Hematopoietic multipotent progenitor cell treated with erythropoietin and hydrocortisone succinate and interleukin-3 and kit ligand, for 15 days (in vitro differentiated cells): ENCODE results near the gene CRADD.
"Not testable (repeated sequence)": the region's sequence is repeated elsewhere in the genome, so short reads cannot be mapped to it uniquely, and the experiment has no call there.

Experiments used
- DNase-seq: peaks from one replicate; pipeline ENCODE4 v3.0.0-alpha.2; 2015; ENCODE audit warnings: low spot score

CRADD gene

DNA sequence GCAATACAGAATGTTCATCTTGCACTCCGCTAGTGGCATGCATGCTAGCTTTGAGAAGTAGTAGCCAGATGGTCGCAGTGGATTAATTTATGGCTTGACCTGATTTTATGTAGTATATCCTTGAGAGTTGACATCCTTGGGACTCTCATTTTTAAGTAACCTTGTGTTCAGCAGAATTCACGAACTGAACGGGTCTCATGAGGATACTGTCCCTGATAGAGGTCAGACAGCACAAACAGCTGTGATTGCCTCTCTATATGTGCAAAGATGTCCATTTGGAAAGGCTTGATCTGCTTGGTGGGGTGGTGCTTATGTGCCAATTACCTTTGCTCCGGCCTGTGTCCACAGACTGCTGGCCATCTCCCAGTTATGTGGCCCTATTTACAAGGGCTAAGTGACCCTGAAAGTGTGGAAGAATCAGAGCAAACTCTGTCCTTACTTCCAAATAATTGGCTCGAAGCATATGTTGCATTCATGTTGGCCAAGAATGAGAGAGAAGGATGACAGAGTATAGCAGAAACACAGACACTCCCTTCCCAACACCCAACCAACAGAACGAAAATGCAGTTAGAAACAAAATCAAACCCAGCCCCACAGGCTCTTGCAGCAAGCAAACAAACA lies 167.1 kb downstream of the CRADD start:
- no peak for DNase-seq

DNA sequence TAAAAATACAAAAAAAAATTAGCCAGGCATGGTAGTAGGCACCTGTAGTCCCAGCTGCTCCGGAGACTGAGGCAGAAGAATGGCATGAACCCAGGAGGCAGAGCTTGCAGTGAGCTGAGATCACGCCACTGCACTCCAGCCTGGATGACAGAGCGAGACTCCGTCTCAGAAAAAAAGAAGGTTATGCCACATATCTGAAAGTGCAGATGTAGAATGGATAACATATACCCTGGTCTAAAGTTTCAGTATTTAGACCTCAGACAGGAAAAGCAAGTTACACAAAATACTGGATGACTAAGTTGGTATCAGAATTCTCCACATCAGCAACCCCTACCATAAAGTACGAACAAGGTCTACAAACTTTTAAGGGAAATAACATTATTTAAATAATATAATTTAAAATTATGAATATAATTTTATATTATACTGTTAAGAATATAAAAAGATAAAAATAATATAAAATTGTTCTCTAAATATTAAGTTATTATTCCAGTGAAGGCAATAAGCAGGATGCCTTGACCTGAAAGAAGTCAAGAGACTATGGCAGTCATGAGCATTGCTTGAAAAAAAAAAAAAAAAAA lies 169.9 kb downstream of the CRADD start:
- no peak for DNase-seq

DNA sequence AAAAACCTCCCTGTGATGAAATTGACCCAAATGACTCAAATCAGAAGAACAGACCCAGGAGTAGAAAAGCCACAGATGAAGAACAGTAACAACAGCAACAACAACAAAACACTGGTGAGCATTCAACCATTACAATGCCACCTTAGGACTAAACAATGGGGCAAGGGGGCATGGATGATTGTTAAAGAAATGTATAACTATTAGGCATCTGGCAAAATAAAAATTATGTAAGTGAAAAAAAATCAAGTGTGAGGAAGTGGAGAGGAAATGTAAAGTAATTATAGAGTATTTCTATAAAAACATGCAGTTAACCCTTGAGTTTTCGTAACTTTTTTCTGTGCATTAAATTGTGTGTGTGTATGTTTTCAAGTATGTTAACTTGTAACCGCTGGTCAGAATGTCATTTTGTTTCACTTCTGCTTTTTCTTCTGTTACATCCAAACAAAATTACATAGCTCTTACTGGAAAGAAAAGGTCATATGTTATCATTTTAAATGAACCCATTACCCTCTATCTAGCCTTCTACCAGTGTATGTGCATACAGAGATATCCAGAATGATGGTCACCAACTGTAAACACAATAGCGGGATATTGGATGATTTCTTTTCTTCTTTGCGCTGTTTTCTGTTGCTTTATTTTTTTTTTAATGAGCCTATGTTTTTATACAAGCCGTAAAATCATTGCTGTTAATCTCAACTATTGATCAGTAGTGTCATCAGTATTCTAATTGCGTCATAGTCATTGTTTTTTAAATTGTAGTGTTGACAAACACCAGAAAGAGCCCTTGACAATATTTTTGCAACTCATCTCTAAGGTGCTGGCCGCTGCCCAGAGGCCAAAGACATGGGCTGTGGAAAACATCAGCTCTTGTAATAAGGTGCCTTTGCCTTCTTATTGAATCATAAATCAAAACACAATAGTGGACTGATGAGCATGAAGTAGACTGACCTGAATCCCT lies 170.6 kb downstream of the CRADD start:
- no peak for DNase-seq

DNA sequence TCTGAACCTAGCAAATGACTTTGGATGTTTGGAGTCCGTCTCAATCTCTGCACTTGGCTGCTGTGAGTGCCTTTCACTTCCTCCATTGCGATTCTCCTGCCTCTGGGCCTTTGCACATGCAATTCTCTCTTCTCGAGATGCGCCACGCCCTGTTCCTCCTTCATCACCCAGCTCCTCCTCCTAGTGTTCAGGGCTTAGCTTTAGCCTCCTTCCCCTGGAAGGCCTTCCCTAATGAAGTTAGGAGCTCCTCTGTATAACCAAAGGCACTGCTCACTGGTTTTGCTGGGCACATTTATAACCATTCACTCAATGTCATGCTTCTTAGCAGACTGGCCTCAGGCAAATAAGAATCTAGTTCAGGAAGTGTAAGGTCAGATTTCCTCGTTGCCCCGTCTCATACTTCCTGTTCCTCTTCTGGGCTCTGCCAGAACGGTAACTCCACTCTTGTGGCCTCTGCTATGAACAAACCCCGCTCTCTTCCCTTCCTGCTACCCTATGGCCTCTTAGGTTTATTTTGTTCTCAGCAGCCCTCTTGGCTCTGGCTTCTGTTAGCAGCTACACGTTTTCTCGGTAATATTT lies 171.4 kb downstream of the CRADD start:
- DNase-seq, result no peak

DNA sequence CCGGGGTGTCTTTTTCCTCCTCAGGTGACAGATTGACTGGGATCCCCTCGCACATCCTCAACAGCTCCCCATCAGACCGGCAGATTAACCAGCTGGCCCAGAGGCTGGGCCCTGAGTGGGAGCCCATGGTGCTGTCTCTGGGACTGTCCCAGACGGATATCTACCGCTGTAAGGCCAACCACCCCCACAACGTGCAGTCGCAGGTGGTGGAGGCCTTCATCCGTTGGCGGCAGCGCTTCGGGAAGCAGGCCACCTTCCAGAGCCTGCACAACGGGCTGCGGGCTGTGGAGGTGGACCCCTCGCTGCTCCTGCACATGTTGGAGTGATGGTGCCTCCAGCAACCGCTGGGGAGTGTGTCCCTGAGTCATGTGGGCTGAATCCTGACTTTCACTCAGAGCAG lies 172.8 kb downstream of the CRADD start:
- DNase-seq, result no peak

DNA sequence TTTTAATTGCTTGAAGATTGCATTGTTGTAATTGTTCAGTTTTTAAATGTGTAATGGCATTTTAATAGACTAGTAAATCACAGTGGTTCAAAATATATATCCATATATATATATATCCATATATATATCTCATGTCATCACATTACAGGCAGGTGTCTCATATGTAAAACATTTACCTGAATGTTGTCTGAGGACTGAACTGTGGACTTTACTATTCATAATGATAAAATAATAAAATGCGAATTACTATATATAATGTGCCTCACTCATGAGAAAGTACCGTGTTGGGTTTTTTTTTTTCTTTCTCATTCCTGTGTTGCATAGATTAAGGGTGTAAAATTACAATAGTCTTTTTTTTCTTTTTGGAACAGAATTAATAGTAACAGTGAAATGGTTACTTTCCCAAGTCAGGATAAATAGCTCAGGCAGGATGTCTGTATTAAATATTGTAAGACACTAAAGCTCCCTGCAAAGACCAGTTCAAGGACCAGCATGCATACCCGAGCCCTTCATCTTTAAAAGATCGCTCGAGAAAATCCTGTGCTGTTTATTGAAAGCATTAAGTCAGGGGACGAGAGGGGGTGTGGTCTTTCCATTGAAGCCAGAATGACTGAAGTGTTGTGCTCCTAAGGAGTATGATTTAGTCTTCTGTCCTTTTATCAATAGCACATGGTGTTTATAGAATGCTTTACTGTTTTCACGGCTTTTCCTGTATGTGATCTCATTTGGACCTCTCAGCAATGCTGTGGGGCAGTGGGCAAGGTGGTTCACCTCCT lies 173.5 kb downstream of the CRADD start:
- no peak for DNase-seq

DNA sequence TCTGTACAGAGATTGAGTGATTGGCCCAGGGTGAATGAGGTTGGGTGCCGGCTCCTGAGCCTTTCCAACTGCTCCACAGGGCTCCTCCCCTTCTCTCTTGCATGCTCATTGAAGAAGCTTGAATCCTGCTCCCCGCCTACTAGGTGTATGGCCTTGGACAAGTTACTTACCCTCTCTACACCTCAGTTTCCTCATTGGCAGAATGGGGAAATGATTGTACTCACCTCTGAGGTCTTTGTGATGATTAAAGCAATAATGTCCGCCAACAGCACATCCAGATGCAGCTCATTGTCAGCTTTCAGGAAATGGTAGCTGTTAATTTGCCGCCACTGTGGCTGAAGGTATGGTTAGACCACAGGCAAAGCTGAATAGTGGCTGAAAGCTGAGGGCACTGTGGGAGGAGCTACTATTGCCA lies 174.1 kb downstream of the CRADD start:
- no peak for DNase-seq

DNA sequence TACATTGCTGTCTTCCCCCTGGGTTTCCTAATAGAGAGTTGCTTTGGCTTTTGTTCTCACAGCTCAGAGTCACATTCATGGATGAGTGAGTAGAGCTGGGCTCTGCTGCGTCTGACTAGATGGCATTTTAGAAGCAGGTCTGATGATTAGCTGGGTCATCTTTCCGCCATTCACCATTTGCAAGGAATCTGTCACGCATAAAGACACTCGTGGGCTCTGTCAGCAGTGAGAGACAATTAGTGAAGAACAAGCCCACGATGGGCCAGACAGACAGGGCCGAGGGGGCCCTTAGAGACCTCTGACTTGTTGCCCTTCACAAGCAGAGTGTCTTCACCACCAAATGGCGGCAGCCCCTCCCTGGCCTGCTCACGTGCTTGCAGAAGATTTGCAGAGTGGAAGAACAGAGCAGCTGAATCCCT lies 175.0 kb downstream of the CRADD start:
- DNase-seq, result no peak

DNA sequence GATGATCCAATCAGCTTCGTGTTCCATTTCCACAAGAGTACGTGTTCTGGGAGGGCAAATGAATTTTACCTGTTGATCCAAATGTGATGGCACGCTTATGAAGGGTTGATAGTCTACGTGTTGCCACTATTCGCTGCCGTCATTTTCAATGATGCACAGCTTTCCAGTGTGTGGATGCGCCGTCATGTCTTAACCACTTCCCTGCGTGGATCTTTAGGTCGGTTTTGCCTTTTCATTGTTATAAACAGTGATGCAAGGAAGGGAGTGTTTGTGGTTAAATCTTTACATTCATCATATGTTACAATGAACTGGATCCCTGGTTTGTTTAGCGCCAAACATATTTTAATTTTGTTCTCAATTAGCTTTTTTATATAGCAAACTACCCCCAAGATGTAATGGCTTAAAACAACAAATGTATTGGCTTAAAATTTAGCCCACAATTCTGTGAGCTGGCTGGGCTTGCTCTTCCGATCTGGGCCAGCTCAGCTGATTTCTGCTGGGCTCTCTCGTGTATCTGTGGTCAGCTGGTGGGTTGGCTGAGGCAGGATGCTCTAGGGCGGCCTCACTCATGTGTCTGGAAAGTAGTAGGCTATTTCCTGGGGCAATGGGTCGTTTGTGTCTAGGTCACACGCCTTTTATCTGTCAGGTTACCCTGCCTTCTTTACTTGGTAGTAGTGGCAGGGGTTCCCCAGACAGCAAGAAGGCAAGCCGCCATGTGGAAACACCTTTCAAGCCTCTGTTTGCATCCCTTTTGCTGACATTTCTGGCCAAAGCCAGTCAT lies 176.7 kb downstream of the CRADD start:
- DNase-seq, result no peak

DNA sequence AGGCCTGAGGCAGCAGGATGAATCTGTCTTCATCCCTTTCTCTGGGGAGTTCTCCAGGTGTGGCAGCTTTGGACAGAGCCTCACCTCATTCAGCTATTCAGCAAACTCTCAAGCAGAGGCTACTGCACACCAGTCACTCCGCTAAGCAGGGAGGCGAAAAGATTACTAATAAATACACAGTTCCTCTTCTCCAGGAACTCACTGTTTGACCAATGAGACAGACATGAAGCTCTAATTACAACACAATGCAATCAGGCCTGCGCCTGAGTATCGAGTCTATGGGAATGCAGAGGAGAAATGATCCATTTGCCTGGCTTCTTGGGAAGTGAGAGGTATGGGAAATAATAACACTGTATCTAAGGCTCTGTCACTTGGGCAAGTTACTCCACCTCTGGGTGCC lies 178.1 kb downstream of the CRADD start:
- no peak for DNase-seq

DNA sequence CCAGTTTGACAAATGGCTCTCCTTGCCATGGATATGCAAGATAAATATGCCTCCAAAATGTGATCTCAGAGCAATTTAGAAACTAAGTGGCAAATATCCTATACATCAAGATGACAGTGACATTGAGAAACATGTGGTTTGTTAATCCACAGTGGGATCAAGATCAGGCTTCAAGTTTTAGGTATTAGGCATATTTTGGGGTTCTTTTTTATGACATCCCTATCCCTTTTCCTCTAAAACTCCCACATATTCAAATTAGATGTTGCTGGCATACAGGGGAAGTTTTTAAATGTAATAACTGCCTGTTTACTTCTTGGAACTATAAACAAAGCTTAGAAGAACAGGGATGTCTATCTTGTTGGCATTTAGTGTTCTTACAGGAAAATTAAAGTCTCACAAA lies 179.4 kb downstream of the CRADD start:
- DNase-seq, result no peak

DNA sequence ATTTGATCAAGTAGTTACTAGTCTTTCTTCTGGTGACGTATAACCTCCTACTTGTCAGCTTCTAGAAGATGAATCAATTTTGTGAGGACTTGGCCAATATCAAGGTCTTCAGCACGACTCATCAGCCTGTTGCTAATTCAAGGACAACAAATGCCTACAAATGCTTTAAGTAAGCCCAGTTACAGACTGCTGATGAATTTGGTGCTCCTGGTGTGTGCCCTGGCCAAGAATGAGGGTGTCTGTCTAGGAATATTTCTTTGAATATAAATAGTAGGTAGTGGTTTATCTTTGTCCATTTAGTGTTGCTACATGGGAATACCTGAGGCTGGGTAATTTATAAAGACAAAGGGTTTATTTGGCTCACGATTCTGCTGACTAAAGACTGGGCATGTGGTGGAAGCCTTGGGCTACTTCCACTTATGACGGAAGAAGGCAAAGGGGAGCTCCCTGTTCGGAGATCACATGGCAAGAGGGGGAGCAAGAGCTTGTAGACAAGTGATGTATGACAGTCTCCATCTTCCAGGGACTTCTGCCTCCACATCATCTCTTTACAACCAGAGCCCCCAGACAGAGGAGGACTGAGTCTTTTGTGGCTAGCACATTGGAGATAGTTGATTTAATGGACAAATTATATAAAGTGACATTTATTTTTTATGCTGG lies 180.2 kb downstream of the CRADD start:
- no peak for DNase-seq

DNA sequence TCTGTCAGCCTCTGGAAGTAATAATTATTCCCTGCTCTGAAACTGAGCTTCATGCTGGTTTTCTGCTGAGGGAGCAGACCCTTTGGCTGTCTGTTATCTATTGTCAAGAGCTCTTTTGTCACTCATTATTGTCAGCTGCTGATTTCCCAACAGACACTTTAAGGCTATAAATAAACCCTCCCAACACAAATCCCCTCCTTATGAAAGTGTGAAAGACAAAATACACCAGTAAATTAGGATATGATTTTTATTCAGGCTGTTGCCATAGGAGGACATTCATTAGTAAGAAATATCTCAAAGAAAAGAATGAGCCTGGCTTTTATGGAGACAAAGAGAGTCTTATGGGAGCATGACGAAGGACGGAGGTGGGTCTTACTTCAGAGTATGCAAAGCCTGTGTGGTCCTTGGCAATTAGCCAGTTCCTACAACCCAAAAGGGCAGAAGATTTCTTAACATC lies 180.8 kb downstream of the CRADD start:
- DNase-seq, result no peak

DNA sequence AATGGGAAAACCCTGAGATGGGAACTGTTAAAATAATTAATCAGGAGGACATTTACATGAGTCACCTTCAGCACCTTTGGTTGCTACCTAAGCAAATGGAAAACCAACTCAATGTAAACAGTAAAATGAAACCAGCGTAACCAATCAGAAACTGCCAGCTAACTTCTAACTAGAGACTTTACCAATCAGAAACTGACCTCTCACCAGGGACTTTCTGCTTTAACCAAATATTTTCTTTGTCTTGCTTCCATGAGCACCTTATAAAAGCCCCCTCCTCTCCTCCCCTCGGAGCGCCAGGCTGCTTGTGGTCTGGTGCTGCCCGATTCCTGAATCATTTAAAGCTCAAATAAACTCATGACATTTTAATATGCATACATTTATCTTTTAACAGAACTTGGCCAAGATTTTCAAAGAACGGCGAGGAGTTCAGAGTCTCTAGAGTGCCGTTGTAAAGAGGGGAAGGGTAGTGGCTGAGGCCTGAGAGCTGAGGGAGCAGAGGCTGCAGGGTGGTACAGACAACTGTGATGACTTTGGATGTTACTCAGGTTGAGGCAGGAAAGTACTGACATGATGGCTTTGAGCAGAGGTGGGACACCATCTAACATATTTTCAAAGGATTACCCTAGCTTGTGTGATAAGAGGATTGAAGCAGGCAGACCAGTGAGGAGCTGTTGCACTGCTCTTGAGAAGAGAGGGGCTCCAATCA lies 183.6 kb downstream of the CRADD start:
- no peak for DNase-seq

DNA sequence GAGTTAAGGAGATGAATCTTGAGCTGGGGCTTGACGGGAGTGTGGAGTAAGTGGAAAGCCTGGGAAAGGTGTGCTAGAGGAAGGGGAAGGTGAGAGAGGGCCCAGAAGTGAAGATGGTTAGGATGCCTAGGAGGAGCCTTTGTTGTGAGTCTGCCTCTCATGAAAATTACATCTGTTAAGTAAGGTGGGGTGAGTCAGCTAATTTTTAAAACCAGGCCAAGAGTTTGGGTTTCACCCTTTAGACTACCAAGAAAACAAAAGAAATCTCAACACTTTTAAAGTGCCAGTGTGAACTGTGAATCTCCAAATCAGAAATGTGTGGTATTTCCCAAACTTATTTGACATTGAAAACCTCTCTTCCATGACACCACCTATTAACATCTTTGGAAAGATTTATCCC lies 185.2 kb downstream of the CRADD start:
- DNase-seq, result no peak

DNA sequence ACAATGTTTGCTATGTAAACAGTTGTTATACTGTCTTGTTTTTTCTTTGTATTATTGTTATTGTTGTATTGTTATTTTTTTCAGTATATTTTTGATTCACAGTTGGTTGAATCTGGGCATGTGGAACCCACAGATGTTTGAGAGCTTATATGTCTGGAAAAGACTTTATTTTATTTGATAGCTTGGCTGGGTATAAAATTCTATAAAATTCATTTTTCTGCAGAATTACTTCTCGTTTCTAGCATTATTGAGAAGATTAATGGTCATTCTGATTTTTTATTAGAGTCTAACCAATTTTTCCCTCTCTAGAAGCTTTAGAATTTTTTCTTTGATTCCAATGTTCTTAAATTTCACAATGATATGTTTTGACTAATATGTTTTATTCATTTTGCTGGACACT lies 188.6 kb downstream of the CRADD start:
- DNase-seq, result no peak

DNA sequence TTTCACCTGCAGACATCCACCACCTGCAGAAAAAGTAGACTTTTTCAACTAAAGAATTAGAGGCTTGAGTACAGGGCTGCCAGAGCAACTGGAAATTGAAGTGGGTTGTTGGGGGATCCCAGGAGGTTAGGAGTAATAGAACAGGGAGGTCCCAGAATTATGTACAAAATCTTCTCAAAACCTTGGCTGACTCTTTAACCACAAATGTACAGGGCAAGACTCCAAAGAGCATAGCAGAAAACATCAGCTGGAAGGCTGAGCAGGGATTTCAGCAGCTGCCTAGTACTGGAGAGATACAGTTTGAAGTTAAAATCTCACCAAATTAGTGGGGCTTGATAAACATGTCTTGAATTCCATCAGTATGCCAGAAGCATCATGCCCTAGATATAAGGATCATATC lies 191.6 kb downstream of the CRADD start:
- DNase-seq, result no peak

DNA sequence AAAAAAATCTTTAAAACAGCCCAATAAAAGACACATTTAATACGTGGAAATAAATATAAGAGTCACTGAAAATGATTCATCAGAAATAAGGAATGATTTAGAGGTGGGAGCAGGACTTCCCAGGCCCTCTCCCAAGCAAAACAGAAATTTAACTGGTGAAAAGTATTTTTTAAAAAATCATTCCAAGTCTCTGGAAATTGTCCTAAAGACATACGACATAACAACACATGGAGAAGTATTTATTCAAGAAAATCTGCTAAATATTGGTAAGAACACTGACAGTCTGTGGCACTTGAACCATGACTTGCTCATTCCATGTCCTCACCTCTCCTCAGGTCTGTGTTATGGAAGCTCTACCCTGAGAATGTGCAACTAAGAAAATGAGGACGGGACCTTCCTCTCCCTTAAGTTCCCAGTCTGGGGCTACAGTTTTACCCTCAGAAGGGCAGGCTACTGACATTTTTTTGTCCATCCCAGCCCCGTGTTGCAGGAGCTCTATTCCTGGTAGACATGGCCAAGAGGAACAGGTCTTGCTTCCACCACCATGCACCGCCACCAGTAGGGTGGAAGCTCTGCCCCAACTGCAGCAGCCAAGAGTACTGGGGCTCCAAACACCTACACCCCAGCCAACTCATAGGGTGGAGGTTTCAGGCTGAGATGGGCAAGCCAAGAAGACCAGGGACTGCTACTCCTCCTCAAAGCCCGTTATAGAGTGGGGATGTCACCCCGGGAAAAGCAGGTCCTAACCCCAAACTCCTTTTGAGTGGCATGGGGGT lies 193.0 kb downstream of the CRADD start:
- no peak for DNase-seq

DNA sequence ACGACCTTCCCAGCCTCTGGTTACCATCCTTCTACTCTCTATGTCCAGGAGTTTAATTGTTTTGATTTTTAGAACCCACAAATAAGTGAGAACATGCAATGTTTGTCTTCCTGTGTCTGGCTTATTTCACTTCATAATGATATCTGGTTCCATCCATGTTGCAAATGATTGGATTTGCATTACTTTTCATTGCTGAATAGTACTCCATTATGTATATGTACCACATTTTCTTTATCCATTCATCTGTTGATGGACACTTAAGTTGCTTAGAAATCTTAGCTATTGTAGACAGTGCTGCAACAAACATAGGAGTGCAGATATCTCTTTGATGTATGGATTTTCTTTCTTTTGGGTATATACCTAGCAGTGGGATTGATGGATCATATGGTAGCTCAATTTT lies 194.4 kb downstream of the CRADD start:
- DNase-seq, result not testable (repeated sequence)
